Nephron (organoid): Measurements from ENCODE around the gene BACH2.
"Not testable (repeated sequence)": the region's sequence is repeated elsewhere in the genome, so short reads cannot be mapped to it uniquely, and the experiment has no call there.

Experiments
- H3K27ac Mint-ChIP-seq, 3 experiments: 2 replicates each; pipeline ENCODE4 v1.8.0; 2020; ENCODE audit warnings: mixed read lengths in 3 of 3, mild to moderate bottlenecking in 2 of 3, moderate library complexity in 1 of 3
- H3K27me3 Mint-ChIP-seq: 2 replicates; pipeline ENCODE4 v1.8.0; 2021; ENCODE audit warnings: low read depth, mild to moderate bottlenecking, moderate library complexity, mixed read lengths
- H3K36me3 Mint-ChIP-seq: 2 replicates; pipeline ENCODE4 v1.8.0; 2020; ENCODE audit warnings: low read depth, mixed read lengths
- H3K4me1 Mint-ChIP-seq: 2 replicates; pipeline ENCODE4 v1.8.0; 2020; ENCODE audit warnings: mixed read lengths
- H3K4me3 Mint-ChIP-seq, 3 experiments: 2 replicates each; pipeline ENCODE4 v1.8.0; 2020; ENCODE audit warnings: mild to moderate bottlenecking in 3 of 3, mixed read lengths in 3 of 3, moderate library complexity in 2 of 3
- H3K9me3 Mint-ChIP-seq: 2 replicates; pipeline ENCODE4 v1.8.0; 2020; ENCODE audit warnings: mixed read lengths
- TF ChIP-seq, protein P1 (sequence below), 3 experiments: fragments of 200-600 bp; sonication (generic); IDR thresholded peaks; one replicate each; pipeline ENCODE4 v1.5.0; 2021; ENCODE audit warnings: antibody characterized with exemption in 3 of 3; ENCODE audit not compliant: unreplicated experiment in 3 of 3

Gene BACH2

DNA sequence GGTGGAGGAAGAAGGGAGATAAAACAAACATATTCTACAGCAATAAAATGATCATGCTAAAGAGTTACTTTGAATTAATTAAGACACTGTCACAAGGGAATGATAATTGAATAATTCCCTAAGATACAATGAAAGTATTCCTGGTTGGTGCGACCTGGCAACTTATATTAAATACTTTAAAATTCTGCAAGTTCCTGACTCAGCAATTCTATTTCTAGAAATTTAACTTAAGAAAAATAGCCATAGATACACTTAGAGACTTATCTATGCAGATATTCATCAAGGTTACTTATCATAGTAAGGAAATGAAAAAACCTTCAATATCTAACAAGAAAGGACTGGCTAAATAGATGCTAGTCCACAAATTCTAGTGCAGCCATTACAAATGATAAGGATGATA lies 156.0 kb downstream of the BACH2 start:
- Mint-ChIP-seq H3K4me1 (peaks cover 47% of the 10 kb centered on the region), H3K27me3 (no peaks in the 10 kb centered on the region), H3K27ac (no peak overlapping the region), H3K4me3 (no peak overlapping the region), H3K9me3 (no peaks in the 10 kb centered on the region), H3K36me3 (no peaks in the 10 kb centered on the region)
- TF ChIP-seq, protein P1, sequence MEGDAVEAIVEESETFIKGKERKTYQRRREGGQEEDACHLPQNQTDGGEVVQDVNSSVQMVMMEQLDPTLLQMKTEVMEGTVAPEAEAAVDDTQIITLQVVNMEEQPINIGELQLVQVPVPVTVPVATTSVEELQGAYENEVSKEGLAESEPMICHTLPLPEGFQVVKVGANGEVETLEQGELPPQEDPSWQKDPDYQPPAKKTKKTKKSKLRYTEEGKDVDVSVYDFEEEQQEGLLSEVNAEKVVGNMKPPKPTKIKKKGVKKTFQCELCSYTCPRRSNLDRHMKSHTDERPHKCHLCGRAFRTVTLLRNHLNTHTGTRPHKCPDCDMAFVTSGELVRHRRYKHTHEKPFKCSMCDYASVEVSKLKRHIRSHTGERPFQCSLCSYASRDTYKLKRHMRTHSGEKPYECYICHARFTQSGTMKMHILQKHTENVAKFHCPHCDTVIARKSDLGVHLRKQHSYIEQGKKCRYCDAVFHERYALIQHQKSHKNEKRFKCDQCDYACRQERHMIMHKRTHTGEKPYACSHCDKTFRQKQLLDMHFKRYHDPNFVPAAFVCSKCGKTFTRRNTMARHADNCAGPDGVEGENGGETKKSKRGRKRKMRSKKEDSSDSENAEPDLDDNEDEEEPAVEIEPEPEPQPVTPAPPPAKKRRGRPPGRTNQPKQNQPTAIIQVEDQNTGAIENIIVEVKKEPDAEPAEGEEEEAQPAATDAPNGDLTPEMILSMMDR (IDR thresholded peaks at IDR 0.05; ENCODE audit: unreplicated experiment in 3 of 3) = no peak

DNA sequence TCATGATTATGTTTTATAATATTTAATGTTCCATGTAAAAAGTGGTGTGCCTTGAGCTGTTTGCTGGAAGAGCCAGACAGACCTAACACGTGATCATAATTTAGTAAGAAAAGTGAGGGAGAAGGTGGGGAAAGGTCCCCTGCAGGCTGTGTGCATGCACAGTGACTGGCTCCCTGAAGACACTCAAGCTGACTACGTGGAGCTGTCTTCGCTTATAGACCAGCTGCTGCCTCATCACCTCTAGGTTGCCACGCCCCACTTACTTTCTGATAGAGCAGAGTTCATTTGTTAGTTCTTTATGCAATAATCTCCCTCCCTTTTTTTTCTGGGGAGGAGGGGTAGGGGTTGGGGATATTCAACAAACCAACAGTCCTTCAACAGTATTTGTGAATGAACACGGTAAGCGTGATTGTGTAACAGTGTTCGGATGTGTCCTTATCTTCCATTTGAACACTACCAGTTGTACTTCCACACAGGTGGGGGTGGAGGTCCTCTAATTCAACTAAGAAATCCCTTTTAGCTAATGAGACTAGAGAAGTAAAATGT lies 157.3 kb downstream of the BACH2 start:
- H3K9me3 Mint-ChIP-seq = no peaks in the 10 kb centered on the region

DNA sequence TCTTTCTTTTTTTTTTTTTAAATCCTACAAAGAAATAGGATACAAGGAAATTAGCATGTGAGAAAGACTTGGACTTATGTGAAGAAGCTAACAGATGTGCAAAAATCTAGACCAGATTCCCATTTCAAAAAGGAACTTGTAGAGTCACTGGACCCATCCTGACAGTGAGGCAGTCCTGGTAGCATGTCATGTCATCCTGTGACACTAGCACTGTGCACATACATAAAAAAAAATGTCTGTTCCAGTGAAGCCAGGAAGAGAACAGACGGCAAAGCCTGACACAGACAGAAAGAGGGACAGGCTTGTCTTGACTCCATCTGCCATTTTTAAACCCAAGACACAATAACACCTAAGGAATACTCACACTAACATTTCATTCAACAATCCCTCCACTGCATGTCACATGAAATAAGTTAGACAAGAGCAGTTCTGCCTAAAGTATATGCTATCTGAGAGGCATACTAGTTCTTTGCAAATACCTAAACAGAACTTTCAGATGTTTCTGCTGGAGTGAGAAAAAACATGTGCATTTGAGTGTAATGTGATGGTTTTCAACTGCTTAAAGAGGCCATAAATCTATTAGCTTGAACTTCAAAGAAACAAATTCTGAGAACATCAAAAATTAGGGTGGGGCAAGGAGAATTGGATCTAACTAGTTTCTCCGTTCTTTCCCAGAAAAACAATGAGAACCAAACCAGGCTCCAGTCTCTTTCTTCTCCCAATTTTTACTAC lies 159.6 kb downstream of the BACH2 start:
- Mint-ChIP-seq H3K9me3 (no peaks in the 10 kb centered on the region), H3K4me3 (peak overlapping the region in 2 of 3 experiments; percentile 5 to 35), H3K27me3 (no peaks in the 10 kb centered on the region), H3K27ac (peak overlapping the region; percentile 90 to 94 (median 90)), H3K36me3 (no peaks in the 10 kb centered on the region), H3K4me1 (peaks cover 36% of the 10 kb centered on the region)
- TF ChIP-seq, protein P1 (IDR thresholded peaks at IDR 0.05; ENCODE audit: unreplicated experiment in 3 of 3) = no peak

More for the DNA sequence above, 157.3 kb downstream of the BACH2 start:
- Mint-ChIP-seq H3K36me3 (no peaks in the 10 kb centered on the region), H3K4me3 (no peak overlapping the region), H3K4me1 (peaks cover 36% of the 10 kb centered on the region), H3K27ac (peak overlapping the region in 1 of 3 experiments; percentile 23), H3K27me3 (no peaks in the 10 kb centered on the region)
- TF ChIP-seq, protein P1 (IDR thresholded peaks at IDR 0.05; ENCODE audit: unreplicated experiment in 3 of 3) = no peak

DNA sequence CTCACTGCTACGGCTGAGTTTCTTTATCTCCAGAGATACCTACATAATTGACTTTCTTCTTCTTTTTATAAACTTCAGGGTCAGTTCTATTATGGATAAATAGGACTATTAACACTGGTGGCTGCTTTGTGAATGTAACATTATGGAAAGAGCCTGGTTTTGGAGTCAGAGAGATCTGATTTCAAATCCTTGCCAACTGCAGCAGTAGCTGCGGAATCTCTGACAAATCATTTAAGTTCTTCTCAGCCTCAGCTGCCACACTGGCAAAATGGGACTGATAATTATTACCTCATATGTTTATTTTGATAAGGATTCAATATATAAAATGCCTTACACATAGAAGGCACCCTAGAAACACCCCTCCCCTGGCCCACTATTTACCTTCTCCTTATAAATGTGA lies 160.5 kb downstream of the BACH2 start:
- Mint-ChIP-seq H3K4me1 (peaks cover 36% of the 10 kb centered on the region), H3K4me3 (no peak overlapping the region), H3K9me3 (no peaks in the 10 kb centered on the region), H3K36me3 (no peaks in the 10 kb centered on the region), H3K27me3 (no peaks in the 10 kb centered on the region), H3K27ac (peak overlapping the region; percentile 32 to 90 (median 90))
- TF ChIP-seq, protein P1 (IDR thresholded peaks at IDR 0.05; ENCODE audit: unreplicated experiment in 3 of 3) = no peak

DNA sequence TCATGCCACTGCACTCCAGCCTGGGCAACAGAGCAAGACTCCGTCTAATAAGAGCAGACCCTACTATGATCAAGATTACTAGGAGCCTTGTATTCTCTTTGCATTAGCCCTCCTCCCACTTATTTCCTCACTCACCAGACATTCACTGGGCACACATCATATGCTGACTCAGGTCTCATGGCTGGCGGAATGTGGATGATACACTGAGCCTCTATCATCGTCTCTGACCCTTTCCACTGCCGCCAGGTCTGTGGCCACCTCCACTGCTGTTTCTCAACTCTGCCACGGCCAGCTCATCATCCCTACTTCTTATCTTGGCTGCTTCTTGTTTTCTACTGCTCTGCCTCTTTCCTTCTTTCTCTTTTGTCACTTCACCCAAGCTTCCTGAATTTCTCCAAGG lies 161.0 kb downstream of the BACH2 start:
- Mint-ChIP-seq H3K4me1 (peaks cover 36% of the 10 kb centered on the region), H3K9me3 (no peaks in the 10 kb centered on the region), H3K36me3 (no peaks in the 10 kb centered on the region), H3K4me3 (no peak overlapping the region), H3K27ac (peak overlapping the region; percentile 10 to 90 (median 32)), H3K27me3 (no peaks in the 10 kb centered on the region)
- TF ChIP-seq, protein P1 (IDR thresholded peaks at IDR 0.05; ENCODE audit: unreplicated experiment in 3 of 3) = no peak

DNA sequence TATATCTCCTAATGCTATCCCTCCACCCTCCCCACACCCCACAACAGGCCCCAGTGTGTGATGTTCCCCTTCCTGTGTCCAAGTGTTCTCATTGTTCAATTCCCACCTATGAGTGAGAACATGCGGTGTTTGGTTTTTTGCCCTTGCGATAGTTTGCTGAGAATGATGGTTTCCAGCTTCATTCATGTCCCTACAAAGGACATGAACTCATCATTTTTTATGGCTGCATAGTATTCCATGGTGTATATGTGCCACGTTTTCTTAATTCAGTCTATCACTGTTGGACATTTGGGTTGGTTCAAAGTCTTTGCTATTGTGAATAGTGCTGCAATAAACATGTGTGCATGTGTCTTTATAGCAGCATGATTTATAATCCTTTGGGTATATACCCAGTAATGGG lies 163.0 kb downstream of the BACH2 start:
- H3K36me3 Mint-ChIP-seq, H3K27me3 Mint-ChIP-seq: not testable (repeated sequence)

More for the DNA sequence above, 163.0 kb downstream of the BACH2 start:
- H3K9me3 Mint-ChIP-seq, H3K27ac Mint-ChIP-seq, H3K4me3 Mint-ChIP-seq: not testable (repeated sequence)
- H3K4me1 Mint-ChIP-seq = peaks cover 29% of the 10 kb centered on the region
